WERI-Rb-1 (cell line): ENCODE results near the gene HES4.

Source experiments
- DNase-seq: peaks from one replicate; pipeline ENCODE4 v3.0.0-alpha.2; 2020
- H3K27ac ChIP-seq: fragments of 250-450 bp; sonication (Bioruptor Pico); 2 replicates; pipeline ENCODE4 v1.5.1; 2020; ENCODE audit warnings: mild to moderate bottlenecking, moderate library complexity
- H3K27me3 ChIP-seq: fragments of 250-450 bp; sonication (Bioruptor Pico); 2 replicates; pipeline ENCODE4 v1.5.1; 2021; ENCODE audit warnings: mild to moderate bottlenecking, low read depth, moderate library complexity; ENCODE audit not compliant: insufficient read depth, severe bottlenecking
- H3K36me3 ChIP-seq: fragments of 250-450 bp; sonication (Bioruptor Pico); 2 replicates; pipeline ENCODE4 v1.5.1; 2020; ENCODE audit warnings: mild to moderate bottlenecking, moderate library complexity
- H3K4me3 ChIP-seq: 2 replicates; pipeline ENCODE4 v1.5.1; 2011; ENCODE audit warnings: low read depth, mild to moderate bottlenecking, control low read depth, low read length
- H3K9me3 ChIP-seq: fragments of 250-450 bp; sonication (Bioruptor Pico); 2 replicates; pipeline ENCODE4 v1.5.1; 2021; ENCODE audit warnings: mild to moderate bottlenecking, moderate library complexity; ENCODE audit not compliant: severe bottlenecking
- CTCF ChIP-seq: IDR thresholded peaks from 2 replicates; pipeline ENCODE4 v1.5.1; 2011; ENCODE audit warnings: low read depth, mild to moderate bottlenecking, control low read depth, inconsistent platforms, low read length

The HES4 gene

GRCh38 chr1:999725-1000356, at the start of gene HES4:
TSS of gene HES4 (minus strand) at chr1:1000097. CDS start at chr1:999973, 124 bp downstream.
- no peak for TF ChIP-seq CTCF
- H3K36me3 ChIP-seq, result peaks cover 16% of the 10 kb centered on the region
- H3K27me3 ChIP-seq, result no peaks in the 10 kb centered on the region
- peak within 1 kb of the TSS; percentile 81 for H3K4me3 ChIP-seq
- H3K27ac ChIP-seq, result peak within 1 kb of the TSS; percentile 99
- no peaks in the 10 kb centered on the region for H3K9me3 ChIP-seq
- DNase-seq, result peak; percentile 94

GRCh38 chr1:1048765-1049164, 48.9 kb upstream of the HES4 start:
- no peak for DNase-seq
- H3K4me3 ChIP-seq, result no peak overlapping the region
- no peak for TF ChIP-seq CTCF
- H3K9me3 ChIP-seq, result no peaks in the 10 kb centered on the region
- no peaks in the 10 kb centered on the region for H3K27me3 ChIP-seq
- no peak overlapping the region for H3K27ac ChIP-seq
- peaks cover 61% of the 10 kb centered on the region for H3K36me3 ChIP-seq

- Histone ChIP-seq H3K4me3 (no peak overlapping the region), H3K27ac (no peak overlapping the region), H3K36me3 (peaks cover 66% of the 10 kb centered on the region), H3K27me3 (no peaks in the 10 kb centered on the region), H3K9me3 (no peaks in the 10 kb centered on the region)
- no peak for DNase-seq
- TF ChIP-seq CTCF, result no peak
Observed at GRCh38 chr1:1047963-1048362, 48.1 kb upstream of the HES4 start.

GRCh38 chr1:1047407-1047806, 47.5 kb upstream of the HES4 start:
- Histone ChIP-seq H3K4me3 (no peak overlapping the region), H3K36me3 (peaks cover 70% of the 10 kb centered on the region), H3K9me3 (no peaks in the 10 kb centered on the region), H3K27ac (no peak overlapping the region), H3K27me3 (no peaks in the 10 kb centered on the region)
- TF ChIP-seq CTCF, result no peak
- DNase-seq, result no peak

- TF ChIP-seq CTCF, result no peak
- Histone ChIP-seq H3K27ac (no peak overlapping the region), H3K27me3 (no peaks in the 10 kb centered on the region), H3K4me3 (no peak overlapping the region), H3K36me3 (peaks cover 71% of the 10 kb centered on the region), H3K9me3 (no peaks in the 10 kb centered on the region)
- DNase-seq, result no peak
Observed at GRCh38 chr1:1046767-1047166, 46.9 kb upstream of the HES4 start.

GRCh38 chr1:1046243-1046642, 46.3 kb upstream of the HES4 start:
- Histone ChIP-seq H3K4me3 (no peak overlapping the region), H3K36me3 (peaks cover 68% of the 10 kb centered on the region), H3K9me3 (no peaks in the 10 kb centered on the region), H3K27me3 (no peaks in the 10 kb centered on the region), H3K27ac (no peak overlapping the region)
- TF ChIP-seq CTCF, result no peak
- DNase-seq, result no peak
